ENCODE data around the gene CSNK1A1L. TPM values are rescaled to one million over a fixed set of nuclear protein-coding genes. Genes with fewer than 3 reads are reported as not detected.

The CSNK1A1L gene
- total and polyA plus RNA-seq, 2 of the 4 experiments (the other 2 are of a cell fraction): not detected

GRCh38 chr13:37148501-37148900 lies 43.0 kb upstream of the CSNK1A1L start:
- Histone ChIP-seq H2BK20ac (ENCODE audit: low read depth, low read length) (no peak overlapping the region), H4K91ac (ENCODE audit: insufficient read depth, low read depth, low read length) (no peak overlapping the region), H4K20me1 (ENCODE audit: insufficient read depth, low read length) (no peaks in the 10 kb centered on the region), H3K14ac (replicated peaks; ENCODE audit: low read depth, low read length) (no peak overlapping the region), H3K56ac (ENCODE audit: extremely low read depth, insufficient read depth, low read length) (no peak overlapping the region), H3K9me1 (ENCODE audit: insufficient read depth, low read length) (no peaks in the 10 kb centered on the region), H4K8ac (ENCODE audit: low read depth in 2 of 2, low read length in 2 of 2) (no peak overlapping the region), H3K9me3 (ENCODE audit: control insufficient read depth, insufficient read depth, low read length) (no peaks in the 10 kb centered on the region; the same call in 1 of the 2 replicates), H2AFZ (replicated peaks; ENCODE audit: low read length, poor library complexity) (no peak overlapping the region), H3K36me3 (ENCODE audit: control insufficient read depth, insufficient read depth, low read length) (no peaks in the 10 kb centered on the region), H2BK5ac (ENCODE audit: low read depth, low read length, poor library complexity, severe bottlenecking) (no peak overlapping the region), H3K27me3 (ENCODE audit: control insufficient read depth, insufficient read depth, low read length) (no peaks in the 10 kb centered on the region), H2AK5ac (ENCODE audit: low read depth, low read length) (no peak overlapping the region), H3K23ac (ENCODE audit: low read depth, low read length) (no peak overlapping the region), H4K5ac (ENCODE audit: low read depth, low read length) (no peak overlapping the region), H3K4me3 (ENCODE audit: insufficient read depth, low read depth, low read length) (no peak overlapping the region), H3K4me1 (ENCODE audit: control insufficient read depth, insufficient read depth, low read length) (peaks cover 5% of the 10 kb centered on the region; the same call in 1 of the 2 replicates), H3K27ac (ENCODE audit: insufficient read depth, low read length) (no peak overlapping the region), H2AK9ac (replicated peaks; ENCODE audit: low read depth, low read length, poor library complexity) (no peak overlapping the region), H2BK120ac (ENCODE audit: low read depth, low read length) (no peak overlapping the region), H3K4ac (ENCODE audit: low read depth, low read length) (no peak overlapping the region), H3K9ac (ENCODE audit: low read depth, low read length) (no peak overlapping the region), H3K18ac (ENCODE audit: low read depth, low read length) (no peak overlapping the region), H3K4me2 (ENCODE audit: low read depth, low read length) (no peak overlapping the region), H3K79me1 (ENCODE audit: low read depth in 1 of 2, low read length in 2 of 2) (no peaks in the 10 kb centered on the region), H2BK15ac (ENCODE audit: low read depth, low read length) (no peak overlapping the region)
- WGBS, 2 experiments (ENCODE audit: extremely low coverage in 2 of 2, insufficient read length in 1 of 2): no CpG with 5 or more reads among the region's 2 CpGs
- dilution Hi-C loops (cut with HindIII; ENCODE audit: low sequenced_read_pairs, unreplicated experiment) (no loop called here), in situ Hi-C loops (cut with MboI; ENCODE audit: low sequenced_read_pairs) (no loop called here), intact Hi-C loops (cut with micrococcal nuclease) (no loop called here)
- POLR2A ChIA-PET (ENCODE audit: unreplicated experiment): interaction anchor here (0.7 kb wide), 1 partner anchor 138 kb away, joined by 3 read pairs; no protein-coding TSS in a partner anchor
- BruUV-seq (replicated peaks): no TSS peak
- no peak for TF ChIP-seq CTCF (conservative IDR thresholded peaks at IDR 0.05; ENCODE audit: low read depth, low read length)
- no peak for TF ChIP-seq ELK1 (IDR thresholded peaks at IDR 0.05; ENCODE audit: borderline replicate concordance, low read depth, low read length)
- no peak for TF ChIP-seq CEBPB (IDR thresholded peaks at IDR 0.05; ENCODE audit: low read depth, low read length)
- no peak for TF ChIP-seq FOS (IDR thresholded peaks at IDR 0.05; ENCODE audit: low read depth, low read length)
- TF ChIP-seq MXI1 (IDR thresholded peaks at IDR 0.05; ENCODE audit: borderline replicate concordance, low read depth, low read length): no peak
- no peak for TF ChIP-seq SMC3 (IDR thresholded peaks at IDR 0.05; ENCODE audit: low read depth, low read length)
- TF ChIP-seq POLR2A (IDR thresholded peaks at IDR 0.05; ENCODE audit: low read depth, low read length): no peak
- TF ChIP-seq RCOR1 (IDR thresholded peaks at IDR 0.05; ENCODE audit: insufficient replicate concordance, low read length): no peak
- ATAC-seq (ENCODE audit: low read depth): no peak
- CTCF ChIA-PET: interaction anchor here (0.6 kb wide), 1 partner anchor 103 kb away, joined by 3 read pairs; no protein-coding TSS in a partner anchor
- no peak for DNase-seq

Measured in IMR-90 (cell line).